GM18508 (cell line): ENCODE results near the gene RRM1.
"Not testable (repeated sequence)": the region's sequence is repeated elsewhere in the genome, so short reads cannot be mapped to it uniquely, and the experiment has no call there.

Experiments used
- ATAC-seq: cut with Tn5 transposase; IDR thresholded peaks from one replicate; pipeline ENCODE4 v1.9.1; 2021; ENCODE audit warnings: moderate number of reproducible peaks; ENCODE audit not compliant: insufficient read depth, unreplicated experiment

Gene RRM1

DNA sequence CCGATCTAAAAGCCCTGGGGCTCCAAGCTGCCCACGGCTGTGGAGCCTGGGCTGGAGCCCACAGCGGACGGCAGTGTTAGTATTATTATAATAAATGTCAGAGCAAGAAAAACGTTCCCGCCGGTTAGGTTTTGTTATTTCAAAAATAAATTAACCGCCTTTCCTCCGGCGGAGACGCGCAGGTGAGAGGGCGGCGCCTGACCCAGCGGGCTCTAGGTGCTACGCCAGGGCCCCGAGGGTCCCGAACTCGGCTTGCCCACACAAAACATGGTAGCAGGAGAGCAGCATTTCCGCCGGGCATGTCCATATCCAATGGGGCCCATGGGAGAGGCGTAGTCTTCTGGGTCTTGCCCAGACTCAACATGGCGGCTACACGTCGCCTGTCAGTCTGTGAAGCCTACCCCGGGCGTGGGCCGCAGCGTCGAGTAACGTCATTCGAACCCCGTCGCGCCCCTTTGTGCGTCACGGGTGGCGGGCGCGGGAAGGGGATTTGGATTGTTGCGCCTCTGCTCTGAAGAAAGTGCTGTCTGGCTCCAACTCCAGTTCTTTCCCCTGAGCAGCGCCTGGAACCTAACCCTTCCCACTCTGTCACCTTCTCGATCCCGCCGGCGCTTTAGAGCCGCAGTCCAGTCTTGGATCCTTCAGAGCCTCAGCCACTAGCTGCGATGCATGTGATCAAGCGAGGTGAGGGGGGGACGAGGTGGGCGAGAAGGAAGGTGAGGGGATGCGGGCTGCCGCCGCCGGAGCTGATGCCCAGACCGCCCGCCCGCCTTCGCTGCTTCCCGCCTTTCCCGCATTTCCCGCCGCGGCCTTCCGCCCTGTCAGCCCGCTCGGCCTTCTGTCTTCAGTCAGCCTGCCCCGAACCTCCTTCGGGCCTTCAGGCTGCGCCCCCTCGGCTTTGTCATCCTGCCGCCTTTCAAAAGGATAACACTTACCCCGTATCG lies at the start of gene RRM1:
Gene RRM1 (plus strand): TSS at position 452 of the 944 bp plus-strand sequence. CDS start 214 bp downstream, at position 666.
- peak; percentile 92 for ATAC-seq

DNA sequence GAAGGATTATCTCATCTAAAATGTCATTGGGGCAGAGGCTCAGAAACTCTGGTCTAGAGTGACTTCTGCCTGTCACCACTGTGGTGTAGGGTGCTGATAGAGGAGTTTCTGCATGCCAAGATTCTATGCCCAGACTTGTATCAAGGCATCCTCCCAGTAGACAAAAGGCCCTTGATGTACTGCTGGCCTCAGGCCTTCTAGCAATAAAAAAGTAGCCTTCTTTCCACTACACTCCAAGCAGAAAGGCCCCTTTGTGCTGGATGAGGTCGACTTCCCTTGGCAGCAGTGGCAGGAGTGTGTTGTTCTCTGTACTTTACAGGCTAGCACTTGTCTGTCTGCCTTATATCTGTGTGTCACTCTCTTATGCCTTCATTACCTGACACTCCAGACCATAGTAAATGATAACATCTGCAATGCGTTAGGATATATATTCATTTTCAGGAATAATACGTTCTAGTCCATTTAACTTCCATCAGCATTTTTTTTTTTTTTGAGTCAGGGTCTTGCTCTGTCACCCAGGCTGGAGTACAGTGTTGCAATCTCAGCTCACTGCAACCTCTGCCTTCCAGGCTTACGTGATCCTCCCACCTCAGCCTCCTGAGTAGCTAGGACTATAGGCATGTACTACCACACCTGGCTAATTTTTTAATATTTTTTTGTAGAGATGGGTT lies 49.5 kb upstream of the RRM1 start:
- ATAC-seq: no peak

DNA sequence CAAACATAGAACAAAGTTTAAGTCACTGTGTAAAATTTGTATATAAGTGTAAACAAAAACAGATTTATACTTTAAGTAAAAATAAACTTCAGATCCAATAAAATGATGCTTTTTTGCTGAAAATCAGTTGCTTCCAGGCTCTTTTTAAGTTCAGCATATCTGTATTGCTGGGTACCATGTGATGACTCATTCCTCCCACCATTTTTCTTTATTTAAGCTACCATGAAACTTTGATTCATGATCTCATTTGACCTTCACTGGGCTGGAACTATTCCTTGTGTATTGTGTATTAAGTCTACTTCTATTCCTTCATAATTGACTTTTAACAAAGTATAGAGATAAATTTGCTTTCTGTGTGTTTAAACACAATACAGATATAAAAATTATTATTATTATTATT lies 46.3 kb upstream of the RRM1 start:
- ATAC-seq: no peak

DNA sequence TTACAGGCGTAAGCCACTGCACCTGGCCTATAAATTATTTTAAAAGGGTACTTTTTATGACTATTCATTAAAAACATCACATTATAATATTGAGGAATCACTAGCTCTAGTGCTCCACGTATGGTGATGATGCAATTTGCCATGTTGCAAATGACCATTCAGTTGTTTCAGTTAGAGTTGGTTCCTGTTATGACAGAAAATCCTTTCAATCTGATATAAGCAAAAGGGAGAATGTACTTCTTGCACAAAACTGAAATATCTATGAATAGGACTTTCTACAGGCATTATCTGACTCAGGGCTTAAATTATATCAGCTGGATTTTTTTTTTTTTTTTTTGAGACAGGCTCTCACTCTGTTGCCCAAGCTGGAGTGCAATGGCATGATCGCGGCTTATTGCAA lies 45.6 kb upstream of the RRM1 start:
- ATAC-seq: no peak

DNA sequence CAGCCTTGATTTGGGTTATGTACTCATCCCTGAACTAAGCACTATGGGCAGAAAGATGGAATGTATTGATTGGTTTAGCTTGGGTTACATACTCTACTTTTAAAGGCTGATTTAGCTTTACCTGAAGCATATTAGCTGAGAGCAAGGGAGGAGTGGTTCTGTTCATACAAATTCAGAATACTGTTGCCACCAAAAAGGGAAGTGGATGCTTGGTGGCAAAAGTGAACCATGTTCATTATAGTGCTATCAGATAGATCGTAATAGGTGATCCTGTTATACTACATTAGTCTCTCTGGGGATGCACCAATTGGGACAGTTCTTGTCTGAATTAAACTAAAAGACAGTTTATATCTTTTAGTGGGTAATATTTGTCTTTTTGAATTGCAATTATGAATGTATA lies 44.5 kb upstream of the RRM1 start:
- no peak for ATAC-seq

DNA sequence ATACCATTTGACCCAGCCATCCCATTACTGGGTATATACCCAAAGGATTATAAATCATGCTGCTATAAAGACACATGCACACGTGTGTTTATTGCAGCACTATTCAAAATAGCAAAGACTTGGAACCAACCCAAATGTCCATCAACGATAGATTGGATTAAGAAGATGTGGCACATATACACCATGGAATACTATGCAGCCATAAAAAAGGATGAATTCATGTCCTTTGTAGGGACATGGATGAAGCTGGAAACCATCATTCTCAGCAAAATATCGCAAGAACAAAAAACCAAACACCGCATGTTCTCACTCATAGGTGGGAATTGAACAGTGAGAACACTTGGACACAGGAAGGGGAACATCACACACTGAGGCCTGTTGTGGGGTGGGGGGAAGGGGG lies 41.4 kb upstream of the RRM1 start:
- not testable (repeated sequence) for ATAC-seq

DNA sequence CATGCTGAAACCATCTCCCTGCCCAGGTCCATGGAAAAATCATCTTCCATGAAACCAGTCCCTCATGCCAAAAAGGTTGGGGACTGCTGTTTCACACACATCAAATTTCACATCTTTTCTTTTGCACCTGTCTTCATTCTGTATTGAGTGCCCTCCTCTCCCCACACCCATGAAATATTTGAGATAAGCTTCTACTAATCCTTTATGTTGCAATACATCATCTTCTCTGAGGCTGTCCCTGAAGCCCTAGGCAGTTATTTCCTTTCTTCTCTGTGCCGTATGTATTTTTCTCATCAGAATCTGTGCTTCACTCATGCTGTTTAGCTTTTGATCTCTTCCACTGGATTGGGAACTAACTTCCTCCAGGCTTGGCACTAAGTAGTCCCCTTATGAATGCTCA lies 40.0 kb upstream of the RRM1 start:
- no peak for ATAC-seq

DNA sequence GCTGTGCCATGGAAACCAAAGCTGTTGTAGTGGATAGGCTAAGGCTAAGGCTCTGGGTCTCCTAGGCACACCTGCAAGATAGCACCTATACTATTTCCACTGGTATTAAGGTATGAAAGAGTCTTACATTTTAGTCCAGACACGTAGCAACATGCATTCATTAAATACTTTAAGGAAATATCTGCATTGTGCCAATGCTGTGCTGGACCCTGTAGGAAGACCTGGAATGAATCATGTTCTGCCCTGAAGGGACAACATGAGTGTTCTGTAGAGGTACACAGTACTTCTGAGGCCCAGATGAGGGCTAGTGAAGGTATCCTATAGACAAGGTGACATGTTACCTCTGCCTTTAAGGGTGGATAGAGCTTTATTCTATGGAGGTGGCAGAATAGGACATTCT lies 35.2 kb upstream of the RRM1 start:
- ATAC-seq: no peak

DNA sequence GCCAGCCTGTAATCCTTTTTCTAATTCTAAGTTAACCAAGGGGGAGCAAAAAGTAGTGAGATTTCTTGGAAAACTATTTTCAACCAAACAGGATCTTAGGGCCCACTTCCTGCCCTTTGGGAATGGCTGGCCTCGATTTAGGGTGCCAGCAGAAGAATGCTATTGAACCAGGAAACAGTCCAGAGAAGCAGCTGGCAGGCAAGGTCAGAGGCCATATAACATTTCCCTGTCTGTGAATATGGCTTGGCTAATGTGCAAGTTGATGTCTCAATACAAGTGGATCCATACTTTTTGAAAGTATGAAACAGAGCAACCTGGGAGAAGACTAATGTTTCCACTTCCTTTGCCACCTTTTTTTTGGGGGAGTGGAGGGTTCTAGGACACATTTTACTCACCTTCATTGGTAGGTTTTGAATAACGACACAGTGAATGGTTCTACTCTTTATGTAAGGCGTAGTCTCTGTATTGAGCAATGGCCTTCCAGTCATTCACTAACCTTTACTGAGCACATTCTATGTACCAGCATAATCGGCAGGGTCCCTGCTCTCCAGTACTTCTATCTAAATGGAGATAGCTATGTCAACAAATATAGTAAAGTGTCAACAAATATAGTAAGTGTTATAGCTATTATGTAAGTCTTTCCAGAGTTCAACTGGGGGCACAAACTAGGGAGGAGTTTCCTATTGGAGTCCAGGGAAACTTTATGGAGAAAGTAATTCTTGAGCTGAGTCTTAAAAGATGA lies 34.2 kb upstream of the RRM1 start:
- ATAC-seq: no peak

DNA sequence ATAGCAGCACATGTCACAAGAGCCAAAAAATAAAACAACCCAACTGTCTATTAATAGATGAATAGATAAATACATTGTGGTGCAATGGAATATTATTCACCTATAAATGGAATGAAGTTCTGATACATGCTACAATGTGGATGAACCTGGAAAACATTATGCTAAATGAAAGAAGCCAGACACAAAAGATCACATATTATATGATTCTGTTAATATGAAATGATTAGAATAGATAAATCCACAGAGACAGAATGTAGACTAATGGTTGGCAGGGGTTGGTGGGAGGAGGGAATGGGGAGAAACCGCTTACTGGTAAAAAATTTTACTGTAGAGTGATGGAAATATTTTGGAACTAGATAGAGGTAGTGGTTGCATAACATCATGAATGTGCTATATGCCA lies 32.9 kb upstream of the RRM1 start:
- ATAC-seq: no peak

DNA sequence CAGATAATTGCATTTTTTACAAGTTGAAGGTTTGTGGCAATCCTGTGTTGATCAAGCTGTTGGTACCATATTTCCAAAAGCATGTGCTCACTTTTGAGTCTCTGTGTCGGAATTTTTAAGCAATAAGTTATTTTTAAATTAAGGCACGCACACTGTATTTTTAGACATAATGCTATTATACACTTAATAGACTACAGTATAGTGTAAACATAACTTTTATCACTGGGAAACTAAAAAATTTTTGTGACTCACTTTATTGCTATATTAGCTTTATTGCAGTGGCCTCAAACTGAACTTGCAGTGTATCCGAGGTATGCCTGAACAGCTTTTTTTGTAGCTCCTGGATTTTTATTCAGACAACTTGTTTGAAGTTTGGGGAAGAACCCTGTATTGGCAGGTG lies 31.3 kb upstream of the RRM1 start:
- no peak for ATAC-seq

DNA sequence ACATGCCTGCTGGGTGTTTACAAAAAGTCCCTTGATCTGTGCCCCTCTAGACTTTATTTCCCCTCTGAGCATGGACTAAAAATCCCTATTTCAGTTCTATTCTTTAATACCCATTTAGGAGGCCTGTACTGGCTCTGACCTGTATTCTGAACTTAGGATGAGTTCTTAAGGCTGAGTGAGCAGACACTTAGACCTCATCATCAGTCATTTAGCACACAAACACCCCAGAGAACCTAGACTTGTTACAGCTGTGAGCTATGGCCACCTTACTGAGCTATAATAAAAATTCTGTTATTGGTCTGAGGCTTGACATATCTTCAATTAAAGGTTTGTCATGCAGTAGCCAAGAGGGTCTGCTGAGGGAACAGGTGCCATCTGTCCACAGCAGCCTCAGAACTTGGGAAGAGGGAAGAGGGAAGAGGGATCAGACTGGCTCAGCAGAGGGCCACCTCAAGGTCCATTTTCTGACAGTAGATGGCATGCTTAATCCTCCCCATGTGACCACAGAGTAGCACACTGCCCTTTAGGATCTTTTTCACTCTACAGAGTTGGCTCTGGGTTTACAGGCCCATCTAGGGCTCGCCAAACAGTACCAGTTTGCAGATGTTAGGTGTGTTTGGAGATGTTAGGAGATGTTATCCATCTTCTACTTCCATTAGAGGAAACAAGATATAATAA lies 30.2 kb upstream of the RRM1 start:
- no peak for ATAC-seq

DNA sequence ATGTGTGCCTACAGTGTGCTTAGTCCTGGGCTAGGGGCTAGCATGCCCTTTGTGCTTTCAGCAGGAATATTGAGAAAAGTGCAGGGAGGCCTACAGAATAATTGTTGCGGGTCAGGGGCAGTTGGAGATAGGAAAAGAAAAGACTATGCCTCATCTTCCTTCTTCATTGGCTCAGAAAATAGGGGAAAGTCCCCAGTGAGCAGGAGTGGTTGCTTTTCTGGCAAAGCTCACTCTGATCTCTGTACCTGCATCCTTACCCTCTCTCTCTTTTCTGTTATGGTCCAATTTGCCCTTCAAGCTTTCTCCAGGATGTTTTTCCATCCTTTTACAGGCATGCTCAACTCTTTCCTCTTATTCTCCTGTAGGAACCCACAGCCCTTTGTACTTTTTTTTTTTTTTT lies 29.5 kb upstream of the RRM1 start:
- no peak for ATAC-seq

DNA sequence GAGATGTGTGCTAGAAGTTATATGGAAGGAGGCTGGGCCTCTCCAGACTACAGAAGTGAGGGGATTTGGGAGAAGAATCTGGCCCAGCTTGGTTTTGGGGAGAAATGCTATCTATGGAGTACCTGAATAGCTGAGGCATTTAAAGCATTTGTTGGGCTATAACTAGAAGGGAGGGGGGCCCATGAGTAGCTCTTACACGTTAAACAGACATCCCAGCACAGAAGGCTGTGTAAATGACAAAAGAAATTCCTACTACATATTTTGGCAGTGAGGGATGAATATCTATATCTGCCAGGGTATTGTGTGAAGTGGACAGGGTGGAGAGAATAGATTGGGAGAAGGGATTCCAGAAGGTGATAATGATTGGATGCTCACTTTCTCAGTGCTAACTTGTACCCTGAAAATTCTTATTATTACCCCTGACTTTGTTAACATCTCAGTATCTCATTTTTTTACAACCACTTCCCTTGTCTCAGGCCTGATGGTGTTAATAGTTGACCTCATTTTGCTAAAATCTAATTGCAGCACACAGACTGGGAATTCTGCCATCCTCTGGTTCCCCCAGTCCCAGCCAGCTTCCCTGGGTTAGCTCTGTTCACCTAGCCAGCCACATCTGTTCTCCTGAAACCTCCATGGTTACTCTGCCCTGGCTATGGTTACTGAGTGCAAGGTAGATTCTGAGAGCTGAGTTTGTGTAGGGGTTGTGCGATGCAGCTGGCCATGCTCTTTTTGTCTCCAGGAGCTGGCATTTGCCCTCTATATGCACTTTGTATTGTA lies 28.8 kb upstream of the RRM1 start:
- ATAC-seq: no peak

DNA sequence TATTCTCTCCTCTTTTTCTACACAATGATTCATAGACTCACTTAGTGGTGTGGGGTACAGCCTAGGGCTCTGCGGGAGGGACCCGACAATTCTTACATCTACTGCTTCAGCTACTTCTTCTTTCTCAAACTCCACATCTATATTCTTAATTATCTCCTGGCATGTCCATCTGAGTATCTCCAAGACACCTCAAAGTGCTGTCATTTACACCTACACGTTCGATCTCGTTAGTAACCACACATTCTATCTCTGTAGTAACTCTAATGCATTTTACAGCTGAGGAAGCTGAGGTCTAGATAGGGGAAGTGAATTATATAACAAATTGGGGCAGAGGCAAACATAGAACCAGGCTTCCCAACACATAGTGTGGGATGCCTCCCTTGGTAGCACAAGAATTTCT lies 27.7 kb upstream of the RRM1 start:
- no peak for ATAC-seq

DNA sequence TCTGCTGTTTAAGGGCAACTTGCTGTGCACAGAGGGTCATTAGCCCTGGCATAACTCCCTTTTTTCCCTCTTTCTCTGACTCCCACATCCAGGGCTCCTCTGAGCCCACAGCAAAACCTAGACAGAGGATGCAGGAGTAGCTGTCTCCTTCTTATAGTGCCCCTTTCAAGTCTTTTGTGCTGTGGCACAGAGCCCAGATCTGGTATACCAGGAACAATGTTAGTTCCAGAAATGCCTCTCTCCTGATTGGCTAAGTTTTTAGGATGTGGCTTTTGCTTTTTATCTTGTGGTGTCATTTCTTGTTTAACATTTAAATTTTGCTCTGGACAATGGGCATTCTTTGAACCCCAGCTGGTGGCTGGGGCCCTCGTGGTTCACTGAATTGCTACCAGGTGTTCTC lies 25.6 kb upstream of the RRM1 start:
- no peak for ATAC-seq

DNA sequence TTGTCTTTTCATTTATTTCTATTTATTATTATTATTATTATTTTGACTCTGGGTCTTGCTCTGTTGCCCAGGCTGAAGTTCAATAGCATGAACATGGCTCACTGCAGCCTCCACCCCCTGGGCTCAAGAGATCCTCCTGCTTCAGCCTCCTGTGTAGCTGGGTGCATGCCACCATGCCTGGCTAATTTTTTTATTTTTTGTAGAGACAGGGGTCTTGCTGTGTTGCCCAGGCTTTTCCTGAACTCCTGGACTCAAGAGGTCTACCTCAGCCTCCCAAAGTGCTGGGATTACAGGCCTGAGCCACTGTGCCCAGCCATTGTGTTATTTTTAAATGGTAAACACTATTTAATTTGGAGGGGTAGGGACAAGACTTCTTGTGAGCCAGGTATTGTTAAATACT lies 23.3 kb upstream of the RRM1 start:
- no peak for ATAC-seq

DNA sequence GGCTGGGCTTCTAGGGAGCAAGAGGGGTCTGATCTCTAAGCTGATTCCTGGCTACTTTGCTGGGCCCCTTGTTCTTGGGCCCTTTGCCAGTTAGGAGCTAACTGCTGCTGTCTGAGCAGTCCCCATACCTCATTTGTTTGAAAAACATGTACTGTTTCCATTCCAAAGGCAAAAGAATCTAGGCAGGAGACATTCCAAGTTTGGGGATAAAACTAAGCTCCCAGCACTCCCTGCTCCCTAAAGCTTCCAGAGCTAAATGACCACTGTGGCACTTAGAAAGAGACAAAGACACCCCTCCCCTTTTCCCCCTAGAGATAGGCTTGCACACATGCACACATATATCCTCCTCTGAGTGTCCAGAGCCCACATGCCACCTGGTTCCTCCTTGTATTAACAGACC lies 22.7 kb upstream of the RRM1 start:
- ATAC-seq: no peak

DNA sequence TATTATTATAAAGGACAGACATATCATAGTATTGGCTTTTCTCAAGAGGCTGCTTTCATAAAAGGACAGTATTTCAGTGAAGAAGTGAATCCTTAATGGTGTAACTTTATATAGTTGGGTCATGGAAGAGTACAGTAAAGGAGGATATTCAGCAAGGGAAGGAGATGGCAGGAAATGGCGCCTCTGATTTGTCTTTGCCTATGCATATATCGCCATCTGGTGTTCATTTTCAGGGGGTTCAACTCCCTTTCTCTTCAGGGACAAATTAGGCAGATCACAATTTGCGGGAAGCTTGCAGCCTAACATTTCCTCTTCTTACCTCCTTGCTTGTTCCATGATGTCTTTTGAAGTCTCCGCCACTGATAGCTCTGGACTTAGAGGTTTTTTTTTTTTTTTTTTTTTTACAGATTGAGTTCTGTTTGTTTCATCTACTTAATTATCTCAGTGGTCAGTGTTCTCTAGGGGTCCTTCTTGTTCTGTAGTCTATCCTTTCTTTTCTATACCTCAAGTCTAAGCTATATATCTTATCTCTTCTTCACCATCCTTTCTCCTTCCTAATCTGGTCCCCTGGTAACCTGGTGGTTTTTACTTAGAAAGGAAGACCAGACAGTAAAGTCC lies 21.8 kb upstream of the RRM1 start:
- ATAC-seq: no peak
